ENCODE measurements around the gene FAM76A. TPM values are rescaled to one million over a fixed set of nuclear protein-coding genes. Genes with fewer than 3 reads are reported as not detected.

The FAM76A gene
- total and polyA plus RNA-seq, 9 of the 15 experiments (the other 6 are each of a cell fraction or from before 2014, with no cell fraction given): 9.5 to 14.6 (median 11.4) TPM

DNA sequence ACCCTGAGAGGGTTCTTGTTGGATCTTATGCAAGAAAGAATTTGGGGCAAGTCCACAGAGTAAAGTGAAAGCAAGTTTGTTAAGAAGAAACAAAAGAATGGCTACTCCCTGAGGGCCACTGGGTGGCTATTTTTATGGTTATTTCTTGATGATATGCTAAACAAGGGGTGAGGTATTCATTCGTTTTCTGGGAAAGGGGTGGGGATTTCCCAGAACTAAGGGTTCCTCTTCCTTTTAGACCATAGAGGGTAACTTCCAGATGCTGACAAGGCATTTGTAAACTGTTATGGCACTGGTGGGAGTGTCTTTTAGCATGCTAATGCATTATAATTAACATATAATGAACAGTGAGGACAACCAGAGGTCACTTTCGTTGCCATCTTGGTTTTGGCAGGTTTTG is 35.6 kb upstream of the FAM76A start:
- no peaks in the 10 kb centered on the region for H4K20me1 ChIP-seq (replicated peaks; ENCODE audit: control insufficient read depth, insufficient read depth, low read length)
- CTCF ChIA-PET (ENCODE audit: low intra/inter-chr PET ratio): no interaction called here
- BruUV-seq (replicated peaks): no TSS peak
- H2AFZ ChIP-seq (ENCODE audit: low read depth, low read length): peak overlapping the region; percentile 41
- H3K27ac ChIP-seq (ENCODE audit: extremely low read depth, low read depth, low read length): no peak overlapping the region
- no peak overlapping the region for H3K4me3 ChIP-seq
- WGBS (ENCODE audit: insufficient coverage, low coverage, missing lambda C conversion rate): 8% methylated on average over 2 of the region's 2 CpGs
- intact Hi-C loops (cut with micrococcal nuclease): no loop called here
- ATAC-seq (no peak), DNase-seq (ENCODE audit: extremely low read depth in 1 of 4, low spot score in 3 of 4) (peak in 2 of 4 experiments; percentile 4 to 41), FAIRE-seq (no peak)
- H3K9me3 ChIP-seq (replicated peaks; ENCODE audit: control insufficient read depth, insufficient read depth, low read depth, low read length): no peaks in the 10 kb centered on the region
- no peak overlapping the region for H3K9ac ChIP-seq (ENCODE audit: insufficient read depth in 1 of 2, low read depth in 2 of 2, low read length in 2 of 2)
- POLR2A ChIA-PET: no interaction called here
- H3K27me3 ChIP-seq (ENCODE audit: control insufficient read depth in 2 of 2, insufficient read depth in 2 of 2, low read length in 2 of 2): peaks cover 4 to 13% of the 10 kb centered on the region in 2 experiments; a peak in 2 of 5 replicates
- no peaks in the 10 kb centered on the region for H3K9me1 ChIP-seq (ENCODE audit: control insufficient read depth, insufficient read depth, low read length)
- in situ Hi-C loops (cut with MboI): no loop called here
- no peak overlapping the region for H3K4me2 ChIP-seq (ENCODE audit: insufficient read depth, low read length)
- H3K36me3 ChIP-seq (ENCODE audit: control insufficient read depth, insufficient read depth, low read length): no peaks in the 10 kb centered on the region
- H3K4me1 ChIP-seq (replicated peaks in 1 of 2; ENCODE audit: control insufficient read depth in 2 of 2, insufficient read depth in 2 of 2, low read length in 2 of 2): peaks cover 0 to 9% of the 10 kb centered on the region in 2 experiments; a peak in 2 of 5 replicates
- no peaks in the 10 kb centered on the region for H3K79me2 ChIP-seq (ENCODE audit: control insufficient read depth, insufficient read depth, low read length)
- TF ChIP-seq, protein P1, sequence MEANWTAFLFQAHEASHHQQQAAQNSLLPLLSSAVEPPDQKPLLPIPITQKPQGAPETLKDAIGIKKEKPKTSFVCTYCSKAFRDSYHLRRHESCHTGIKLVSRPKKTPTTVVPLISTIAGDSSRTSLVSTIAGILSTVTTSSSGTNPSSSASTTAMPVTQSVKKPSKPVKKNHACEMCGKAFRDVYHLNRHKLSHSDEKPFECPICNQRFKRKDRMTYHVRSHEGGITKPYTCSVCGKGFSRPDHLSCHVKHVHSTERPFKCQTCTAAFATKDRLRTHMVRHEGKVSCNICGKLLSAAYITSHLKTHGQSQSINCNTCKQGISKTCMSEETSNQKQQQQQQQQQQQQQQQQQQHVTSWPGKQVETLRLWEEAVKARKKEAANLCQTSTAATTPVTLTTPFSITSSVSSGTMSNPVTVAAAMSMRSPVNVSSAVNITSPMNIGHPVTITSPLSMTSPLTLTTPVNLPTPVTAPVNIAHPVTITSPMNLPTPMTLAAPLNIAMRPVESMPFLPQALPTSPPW (CRISPR knock-in tag; IDR thresholded peaks at IDR 0.05): no peak
- no peak for TF ChIP-seq MCM3 (IDR thresholded peaks at IDR 0.05)
- no peak for TF ChIP-seq SMC3 (conservative IDR thresholded peaks at IDR 0.05; ENCODE audit: insufficient read depth, low read depth, low read length)
- peak in 1 of 2 experiments; percentile 22; a peak in 1 of 4 replicates for TF ChIP-seq SRF (CRISPR knock-in tag; IDR thresholded peaks at IDR 0.05)
- TF ChIP-seq HNRNPK (IDR thresholded peaks at IDR 0.05; ENCODE audit: low read depth, low read length, poor library complexity, severe bottlenecking): no peak
- no peak for TF ChIP-seq NFXL1 (CRISPR knock-in tag; IDR thresholded peaks at IDR 0.05)
- TF ChIP-seq MCM7 (IDR thresholded peaks at IDR 0.05): no peak
- TF ChIP-seq EP400 (IDR thresholded peaks at IDR 0.05): no peak
- no peak for TF ChIP-seq TOE1 (IDR thresholded peaks at IDR 0.05; ENCODE audit: borderline replicate concordance)
- TF ChIP-seq TOE1 (CRISPR knock-in tag; IDR thresholded peaks at IDR 0.05; ENCODE audit: borderline replicate concordance, low read depth): no peak
- TF ChIP-seq POLR2G (IDR thresholded peaks at IDR 0.05; ENCODE audit: low read depth, low read length): no peak
- no peak for TF ChIP-seq BACH1 (tag; IDR thresholded peaks at IDR 0.05)
- no peak for TF ChIP-seq MTF1 (CRISPR knock-in tag; IDR thresholded peaks at IDR 0.05; ENCODE audit: borderline replicate concordance)
- no peak for TF ChIP-seq MECOM (CRISPR knock-in tag; IDR thresholded peaks at IDR 0.05)

Measured in K562 (cell line).